ENCODE measurements around the gene NLK.
"Not testable (repeated sequence)": the region's sequence is repeated elsewhere in the genome, so short reads cannot be mapped to it uniquely, and the experiment has no call there.

Gene NLK

DNA sequence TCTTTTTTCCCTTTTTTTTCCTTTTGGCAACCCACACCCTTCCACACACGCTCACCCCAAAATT is at the start of gene NLK:
TSS of gene NLK (plus strand) at position 21 of the 64 bp plus-strand sequence. CDS start 197 bp downstream, outside the sequence.
- DNase-seq, result no peak

DNA sequence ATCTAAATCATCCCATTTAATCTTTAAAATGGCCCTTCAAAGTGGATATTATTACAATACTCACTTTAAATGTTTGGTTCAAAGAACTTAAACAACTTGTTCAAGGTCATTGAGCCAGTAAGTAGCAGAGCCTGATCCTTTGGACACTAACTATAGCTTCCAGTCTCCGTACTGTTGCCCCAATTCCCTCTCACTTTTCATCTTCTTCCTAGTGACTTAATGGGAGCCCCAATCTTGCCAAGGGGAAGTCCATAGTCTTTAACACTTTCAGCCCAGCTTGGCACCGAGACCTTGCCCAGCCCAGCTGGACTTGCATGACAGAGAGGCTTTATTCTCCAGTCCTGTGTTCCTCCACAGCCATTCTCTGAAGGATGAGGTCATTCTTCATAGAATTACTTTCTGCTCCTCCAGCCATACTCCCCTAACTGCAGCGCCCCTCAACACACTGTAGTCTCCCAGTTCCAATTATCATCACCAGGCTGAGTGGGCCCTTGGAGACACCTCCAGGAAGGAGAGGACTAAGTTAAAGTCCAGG is 49.2 kb upstream of the NLK start:
- DNase-seq, result no peak

DNA sequence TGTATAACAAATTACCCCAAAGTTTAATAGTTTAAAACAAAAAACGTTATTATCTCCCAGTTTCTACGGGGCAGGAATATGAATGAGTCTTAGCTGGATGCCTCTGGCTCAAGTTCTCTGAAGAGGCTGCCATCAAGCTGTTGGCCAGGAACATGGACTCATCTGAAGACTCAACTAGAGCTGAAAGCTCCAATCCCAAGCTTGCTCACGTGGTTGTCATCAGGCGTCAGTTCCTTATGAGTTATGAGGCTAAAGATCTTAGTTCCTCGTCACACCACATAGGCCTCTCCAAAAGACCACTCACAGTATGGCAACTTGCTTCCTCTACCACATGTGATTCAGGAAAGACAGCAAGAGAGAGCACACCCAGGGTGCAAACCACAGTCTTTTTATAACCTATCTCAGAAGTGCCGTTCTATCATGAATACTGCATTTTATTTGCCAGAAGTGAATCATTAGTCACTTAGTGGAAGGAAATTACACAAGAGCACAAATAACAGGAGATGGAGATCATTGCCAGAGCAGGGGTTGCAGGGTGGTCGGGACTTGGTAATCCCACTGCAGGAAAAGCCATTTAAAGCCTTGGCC is 48.7 kb upstream of the NLK start:
- no peak for DNase-seq

GRCh38 chr17:27994586-27994985 is 47.9 kb upstream of the NLK start:
- no peak for DNase-seq

GRCh38 chr17:27995554-27995953 is 46.9 kb upstream of the NLK start:
- DNase-seq, result no peak

- DNase-seq, result no peak
Measured at GRCh38 chr17:27996202-27997043, 46.1 kb upstream of the NLK start.

GRCh38 chr17:27997044-27997401 is 45.5 kb upstream of the NLK start:
- no peak for DNase-seq

- no peak for DNase-seq
Measured at GRCh38 chr17:27997522-27997921, 45.0 kb upstream of the NLK start.

DNA sequence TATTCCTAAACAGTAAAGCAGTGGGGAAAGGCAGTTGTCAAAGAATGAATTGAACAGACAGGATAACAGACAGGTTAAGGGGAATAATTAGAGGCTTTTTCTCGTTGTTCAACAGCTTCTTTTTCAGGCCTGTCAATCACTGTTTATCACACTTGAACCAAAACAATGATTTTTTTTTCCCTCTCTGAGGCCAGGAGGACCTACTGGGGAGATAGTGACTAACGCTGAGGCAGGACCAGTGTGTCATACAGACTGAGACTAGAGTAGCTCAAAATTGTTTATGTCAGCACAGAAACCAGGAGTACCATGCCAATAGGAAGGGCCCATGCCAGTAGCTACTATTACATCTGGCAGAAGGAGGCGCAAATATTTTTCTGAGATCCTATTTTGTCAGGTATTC is 41.3 kb upstream of the NLK start:
- no peak for DNase-seq

DNA sequence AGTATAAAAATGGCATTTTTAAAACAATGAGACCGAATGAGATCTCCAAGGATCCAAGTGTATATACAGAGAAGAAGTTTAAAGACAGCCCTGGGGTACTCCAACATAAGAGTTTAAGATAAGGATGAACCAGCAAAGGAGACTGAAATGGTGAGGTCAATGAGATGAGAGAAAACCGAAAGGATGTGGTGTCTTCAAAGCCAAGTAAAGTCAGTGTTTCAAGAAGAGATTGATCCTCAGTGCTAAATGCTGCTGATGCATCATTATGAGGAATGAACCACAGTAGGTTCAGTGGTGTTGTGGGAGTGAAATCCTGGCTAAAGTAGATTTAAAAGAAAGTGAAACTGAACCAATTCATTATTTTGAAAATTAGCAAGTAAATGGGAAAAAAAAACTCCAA is 38.1 kb upstream of the NLK start:
- no peak for DNase-seq

GRCh38 chr17:28007925-28008324 is 34.6 kb upstream of the NLK start:
- DNase-seq, result not testable (repeated sequence)

- DNase-seq, result no peak
Measured at GRCh38 chr17:28008513-28008912, 34.0 kb upstream of the NLK start.

GRCh38 chr17:28010406-28010805 is 32.1 kb upstream of the NLK start:
- no peak for DNase-seq

GRCh38 chr17:28018439-28019070 is 23.9 kb upstream of the NLK start:
- peak; percentile 48 for DNase-seq

DNA sequence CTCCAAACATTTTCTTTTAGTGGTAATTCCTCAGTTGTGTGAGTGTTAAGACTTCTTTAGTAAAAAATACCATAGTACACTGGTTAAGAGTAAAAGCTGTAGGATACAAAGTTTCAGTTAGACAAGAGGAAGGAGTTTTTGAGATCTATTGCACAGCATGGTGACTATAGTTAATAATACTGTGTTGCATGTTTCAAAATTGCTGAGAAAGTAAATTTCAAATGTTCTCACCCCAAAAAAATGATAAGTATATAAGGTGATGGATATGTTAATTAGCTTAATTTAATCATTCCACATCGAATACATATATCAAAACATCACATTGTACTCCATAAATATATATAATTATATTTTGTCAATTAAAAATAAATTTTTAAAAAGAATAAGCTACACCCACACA is 22.0 kb upstream of the NLK start:
- DNase-seq, result no peak

- no peak for DNase-seq
Measured at GRCh38 chr17:28029044-28029443, 13.4 kb upstream of the NLK start.

DNA sequence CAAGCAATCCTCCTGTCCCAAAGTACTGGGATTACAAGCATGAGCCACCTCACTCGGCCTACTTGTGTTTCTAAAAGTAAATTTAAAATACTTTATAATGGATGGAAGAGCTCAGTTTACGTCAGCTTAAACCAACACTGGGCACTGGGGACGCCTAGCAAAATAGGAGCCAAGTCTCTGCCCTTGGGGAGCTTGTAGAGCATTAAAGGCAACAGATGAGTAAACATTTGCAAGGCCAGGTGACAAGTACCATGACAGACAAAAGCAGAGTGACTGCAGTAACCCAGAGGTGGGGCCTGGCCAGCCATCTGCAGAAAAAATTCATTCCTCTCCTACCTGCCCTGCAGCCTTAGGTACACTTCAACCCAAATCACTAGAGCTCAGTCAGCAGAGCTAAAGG is 12.1 kb upstream of the NLK start:
- peak; percentile 85 for DNase-seq

- no peak for DNase-seq
Measured at GRCh38 chr17:28031174-28031573, 11.3 kb upstream of the NLK start.

DNA sequence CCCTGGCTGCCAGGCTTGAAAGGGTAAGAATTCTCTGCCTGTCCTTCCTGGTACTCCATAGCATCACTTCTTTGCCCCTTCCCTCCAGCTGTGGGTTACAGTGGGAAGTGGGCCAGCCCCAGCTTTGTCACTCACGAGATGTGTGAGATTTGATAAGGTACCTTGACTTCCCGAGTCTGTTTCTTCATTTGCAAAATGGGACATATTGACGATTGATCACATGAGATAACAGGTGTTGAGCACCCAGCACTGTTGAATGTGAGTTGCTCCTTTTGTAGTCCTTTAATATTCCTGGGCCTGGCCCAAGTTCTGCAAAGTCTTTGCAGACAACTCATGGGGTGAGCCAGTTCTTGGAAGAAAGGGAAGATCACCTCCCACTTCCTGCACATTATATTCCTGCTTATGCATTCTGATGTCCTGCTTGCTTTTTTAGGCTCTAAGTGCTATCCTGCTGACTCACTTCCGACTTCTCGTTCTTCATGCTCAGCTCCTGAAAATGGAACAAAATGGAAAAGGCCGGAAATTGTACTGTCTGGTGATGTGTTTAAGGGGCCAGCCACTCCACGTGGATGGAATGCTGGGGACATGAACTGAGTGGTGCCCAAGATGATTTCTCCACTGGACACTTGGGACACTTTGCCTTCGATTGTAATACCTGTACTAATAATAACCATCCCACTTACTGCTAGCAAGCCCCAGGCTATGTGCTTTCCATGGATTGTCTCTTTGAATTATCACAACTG is 8.3 kb upstream of the NLK start:
- no peak for DNase-seq

DNA sequence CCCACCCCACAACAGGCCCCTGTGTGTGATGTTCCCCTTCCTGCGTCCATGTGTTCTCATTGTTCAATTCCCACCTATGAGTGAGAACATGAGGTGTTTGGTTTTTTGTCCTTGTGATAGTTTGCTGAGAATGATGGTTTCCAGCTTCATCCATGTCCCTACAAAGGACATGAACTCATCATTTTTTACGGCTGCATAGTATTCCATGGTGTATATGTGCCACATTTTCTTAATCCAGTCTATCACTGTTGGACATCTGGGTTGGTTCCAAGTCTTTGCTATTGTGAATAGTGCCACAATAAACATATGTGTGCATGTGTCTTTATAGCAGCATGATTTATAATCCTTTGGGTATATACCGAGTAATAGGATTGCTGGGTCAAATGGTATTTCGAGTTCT is 7.0 kb upstream of the NLK start:
- DNase-seq, result not testable (repeated sequence)

GRCh38 chr17:28035884-28036283 is 6.6 kb upstream of the NLK start:
- not testable (repeated sequence) for DNase-seq

DNA sequence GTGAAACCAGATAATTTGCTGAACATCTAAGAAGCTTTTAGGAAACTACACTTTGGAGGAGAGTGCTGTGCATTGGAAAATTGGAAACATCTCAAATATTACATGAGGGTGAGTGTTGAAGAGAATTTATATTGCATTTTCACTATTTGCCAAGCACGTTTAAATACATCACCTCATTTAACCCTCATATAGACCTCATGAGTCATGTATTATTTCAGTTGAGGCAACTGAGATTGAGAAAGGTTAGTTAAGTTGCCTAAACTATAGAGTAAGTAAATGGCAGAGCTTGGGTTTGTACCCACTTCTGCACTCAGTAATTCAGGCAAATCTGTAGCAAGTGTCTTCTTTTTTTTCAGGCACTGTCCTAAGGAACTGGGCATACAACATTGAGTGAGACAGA is 3.7 kb upstream of the NLK start:
- DNase-seq, result no peak

DNA sequence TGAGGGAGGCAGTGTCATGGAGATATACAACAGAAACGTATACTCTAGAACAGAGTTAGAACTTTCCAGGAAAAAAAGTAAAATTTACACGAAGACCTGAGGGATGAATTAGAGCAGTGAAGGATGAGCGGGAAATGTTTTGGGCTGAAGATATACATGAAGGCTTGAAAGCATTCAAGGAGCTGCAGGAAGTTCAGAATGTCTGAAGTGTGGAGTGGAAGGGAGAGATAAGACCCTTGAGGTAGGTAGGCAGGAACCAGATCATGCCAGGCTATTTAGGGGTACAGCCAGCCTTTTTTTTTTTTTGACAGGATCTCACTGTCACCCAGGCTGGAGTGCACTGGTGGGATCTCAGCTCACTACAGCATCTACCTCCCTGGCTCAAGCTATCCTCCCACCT is 3.2 kb upstream of the NLK start:
- DNase-seq, result no peak

GRCh38 chr17:28040406-28040805 is 2.1 kb upstream of the NLK start:
- DNase-seq, result no peak
